HG03097 (cell line): ENCODE data around the gene FHIT.
"Not testable (repeated sequence)": the region's sequence is repeated elsewhere in the genome, so short reads cannot be mapped to it uniquely, and the experiment has no call there.

Source experiments
- ATAC-seq: cut with Tn5 transposase; IDR thresholded peaks from one replicate; pipeline ENCODE4 v1.9.1; 2021; ENCODE audit not compliant: unreplicated experiment, low FRiP score

FHIT gene

DNA sequence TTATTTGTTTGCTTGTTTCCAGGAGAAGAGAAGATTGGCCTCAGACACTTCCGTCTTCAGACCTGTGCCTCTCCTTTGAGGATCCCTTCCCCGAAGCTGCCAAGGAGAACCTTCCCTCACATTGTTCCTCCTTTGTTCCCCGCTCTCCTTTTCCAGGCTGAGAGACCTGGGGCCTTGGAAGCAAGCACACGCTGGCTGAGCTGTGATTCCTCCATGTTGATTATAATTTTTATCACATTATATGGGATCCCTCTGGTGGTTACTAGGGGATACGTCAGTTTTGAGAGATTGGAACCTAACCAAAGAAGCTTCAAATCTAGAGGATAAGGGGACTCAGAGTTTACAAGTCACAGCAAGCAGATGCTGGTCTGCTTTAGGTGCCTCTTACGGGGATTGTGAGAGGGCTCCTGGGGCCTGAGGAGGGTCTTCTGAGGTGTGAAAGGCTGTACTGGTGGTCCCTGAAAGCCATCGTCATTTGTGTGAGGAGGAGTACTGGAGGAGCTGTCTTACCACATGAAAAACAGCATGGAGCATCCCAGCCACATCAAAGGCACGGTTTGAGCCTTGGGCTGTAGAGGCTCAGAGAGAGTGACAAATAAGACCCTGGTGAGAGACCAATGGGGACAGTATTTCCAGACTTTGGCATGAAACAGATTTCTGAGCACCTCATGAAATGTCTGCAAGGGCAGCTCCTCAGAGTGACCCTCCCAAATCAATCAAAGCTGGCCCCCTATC lies 1441.4 kb downstream of the FHIT start:
- no peak for ATAC-seq

DNA sequence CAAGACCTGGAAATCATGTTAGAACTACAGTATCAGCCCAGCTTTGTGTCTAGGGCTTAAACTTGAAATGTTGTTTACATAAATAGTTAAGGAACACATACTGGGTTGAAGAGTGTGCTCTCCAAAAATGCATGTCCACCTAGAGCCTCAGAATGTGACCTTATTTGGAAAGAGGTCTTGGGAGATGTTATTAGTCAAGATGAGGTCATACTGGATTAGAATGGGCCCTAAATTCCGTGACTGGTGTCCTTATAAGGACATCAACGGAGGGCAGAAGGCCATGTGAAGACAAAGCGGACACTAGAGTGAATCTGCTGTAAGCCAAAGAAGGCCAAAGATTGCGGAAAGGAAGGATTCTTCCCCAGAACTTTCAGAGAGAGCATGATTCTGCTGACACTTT lies 1442.2 kb downstream of the FHIT start:
- no peak for ATAC-seq

DNA sequence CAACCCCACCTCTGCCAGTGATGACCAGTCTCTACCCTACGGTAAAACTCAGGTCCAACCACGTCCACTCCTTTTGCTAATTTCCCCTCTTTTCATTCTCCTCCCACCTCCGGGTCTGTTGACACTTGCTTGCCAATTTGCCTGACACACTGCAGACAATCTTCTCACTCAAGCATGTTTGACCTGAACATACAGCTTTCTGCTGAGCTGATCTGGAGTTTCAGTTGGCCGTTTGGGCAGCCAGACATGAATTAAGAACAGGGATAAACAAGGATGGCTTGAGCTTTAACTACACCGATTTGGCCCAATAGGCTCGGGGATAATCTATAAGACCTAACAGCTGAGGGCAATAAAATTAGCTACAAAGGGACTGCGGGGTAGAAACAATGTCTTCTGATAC lies 1442.8 kb downstream of the FHIT start:
- ATAC-seq, result no peak

DNA sequence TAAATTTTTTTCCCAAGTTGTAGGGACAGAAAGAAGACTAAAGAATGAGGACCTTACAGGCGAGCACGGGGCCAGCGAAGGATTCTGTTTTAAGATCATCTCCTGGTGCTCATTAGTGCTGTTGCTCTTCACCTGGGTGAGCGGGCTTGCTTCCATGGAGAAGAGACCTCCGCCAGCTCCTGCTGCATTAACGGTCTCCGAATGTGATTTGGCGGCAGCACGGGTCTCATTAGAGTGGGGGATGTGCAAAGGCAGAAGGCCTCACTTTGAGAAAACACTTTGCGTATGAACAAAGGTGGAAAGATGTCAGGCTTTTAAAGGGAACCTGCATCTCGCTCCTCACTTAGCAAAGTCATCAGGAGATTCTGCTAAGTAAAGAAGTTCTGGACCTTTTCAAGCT lies 1448.0 kb downstream of the FHIT start:
- ATAC-seq, result no peak

GRCh38 chr3:59802453-59802852 lies 1448.8 kb downstream of the FHIT start:
- ATAC-seq, result not testable (repeated sequence)

GRCh38 chr3:59802045-59802444 lies 1449.2 kb downstream of the FHIT start:
- ATAC-seq, result no peak

- no peak for ATAC-seq
These were observed 1450.8 kb downstream of the FHIT start for GRCh38 chr3:59800481-59800880.

DNA sequence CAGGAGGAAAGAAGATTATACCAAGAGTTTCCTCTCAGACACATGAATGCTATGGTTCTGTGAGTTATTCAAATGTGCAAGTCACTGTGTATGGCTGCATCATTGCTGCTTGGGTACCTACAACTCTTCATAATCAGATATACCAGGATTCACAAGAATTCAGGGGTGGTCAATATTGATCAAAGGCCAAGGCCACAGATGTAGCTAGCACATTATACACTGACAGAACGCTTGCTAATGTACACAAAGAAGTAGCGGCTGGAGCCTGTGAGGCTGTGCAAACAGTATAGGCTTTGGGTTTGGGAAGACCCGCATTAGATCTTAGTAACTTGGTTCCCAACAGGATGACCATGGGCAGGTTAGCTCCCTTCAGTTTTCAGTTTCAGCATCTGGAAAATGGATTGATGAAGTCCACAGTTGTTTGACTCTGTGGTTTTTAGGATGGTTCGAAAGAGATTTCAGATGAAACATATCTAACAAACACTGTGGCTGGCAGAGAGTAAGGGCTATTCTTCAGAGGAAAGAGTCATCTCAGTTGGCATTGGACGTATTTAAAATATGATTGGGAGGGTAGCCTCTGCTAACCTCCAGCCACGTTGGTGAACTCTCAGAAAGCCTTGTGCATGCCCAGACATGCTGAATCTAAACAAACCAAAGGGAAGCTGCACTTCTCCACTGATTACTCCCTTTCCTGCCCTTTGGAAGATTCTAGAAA lies 1452.7 kb downstream of the FHIT start:
- no peak for ATAC-seq

DNA sequence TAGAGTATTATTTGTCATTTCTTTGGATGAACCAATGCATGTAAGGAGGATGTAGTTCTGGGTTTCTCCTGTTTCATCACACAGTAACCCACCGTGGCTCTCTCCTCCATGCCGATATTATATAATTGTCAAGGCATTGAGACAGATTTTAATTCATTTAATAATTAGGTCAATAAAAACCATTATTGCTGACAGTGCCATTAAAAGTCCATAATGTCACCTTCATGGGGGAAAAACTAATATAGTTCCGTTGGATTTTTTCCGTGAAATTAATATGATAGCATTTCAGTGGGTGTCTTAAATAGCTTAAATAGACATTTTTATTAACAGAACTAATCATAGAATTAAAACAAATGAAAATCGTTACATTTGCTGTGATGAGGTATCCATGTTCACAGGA lies 1453.7 kb downstream of the FHIT start:
- ATAC-seq, result no peak

GRCh38 chr3:59796456-59796855 lies 1454.8 kb downstream of the FHIT start:
- ATAC-seq, result no peak

- ATAC-seq, result no peak
These were observed 1455.5 kb downstream of the FHIT start for GRCh38 chr3:59795756-59796155.

DNA sequence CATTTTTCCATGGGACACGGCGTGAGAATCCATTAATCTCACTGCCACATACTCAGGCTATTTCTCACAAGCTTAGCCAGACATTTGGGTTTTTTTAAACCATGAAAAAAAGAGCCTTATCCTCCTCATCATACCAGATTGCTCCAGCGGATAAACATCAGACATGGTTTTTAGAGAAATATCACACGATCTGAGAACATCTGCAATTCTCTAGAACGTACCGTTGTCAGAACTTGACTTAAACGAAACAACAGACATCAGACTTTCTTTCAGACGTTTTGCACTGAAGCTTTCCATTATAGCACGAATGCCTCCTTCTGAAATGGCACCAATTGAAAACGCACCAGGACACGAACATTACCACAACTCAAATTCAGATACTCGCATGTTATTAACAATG lies 1457.3 kb downstream of the FHIT start:
- no peak for ATAC-seq

DNA sequence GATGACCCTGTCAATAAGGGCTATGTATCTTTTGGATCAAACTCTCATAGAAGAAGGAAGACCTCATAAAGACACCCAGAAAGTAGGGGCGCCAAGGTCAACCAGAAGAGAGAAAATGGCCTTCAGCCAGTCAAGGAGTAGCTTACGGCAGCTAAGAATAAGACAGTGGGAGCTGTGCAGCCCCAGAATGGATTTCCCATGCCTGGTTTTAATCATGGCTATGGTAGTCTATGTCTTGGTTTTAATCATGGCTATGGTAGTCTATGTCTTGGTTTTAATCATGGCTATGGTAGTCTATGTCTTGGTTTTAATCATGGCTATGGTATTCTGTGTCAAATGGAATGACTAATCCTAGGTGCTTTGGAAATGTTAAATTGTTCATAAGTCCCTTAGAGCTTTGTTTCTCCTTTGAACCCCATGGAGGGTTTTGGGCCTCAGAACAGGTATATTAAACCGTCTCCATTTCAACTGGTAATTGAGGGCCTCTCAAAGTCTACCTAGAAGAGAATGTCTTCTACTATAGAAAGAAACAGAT lies 1459.4 kb downstream of the FHIT start:
- no peak for ATAC-seq

GRCh38 chr3:59790241-59790640 lies 1461.0 kb downstream of the FHIT start:
- no peak for ATAC-seq

GRCh38 chr3:59788801-59789200 lies 1462.5 kb downstream of the FHIT start:
- ATAC-seq, result no peak

GRCh38 chr3:59788133-59788532 lies 1463.1 kb downstream of the FHIT start:
- ATAC-seq, result no peak

DNA sequence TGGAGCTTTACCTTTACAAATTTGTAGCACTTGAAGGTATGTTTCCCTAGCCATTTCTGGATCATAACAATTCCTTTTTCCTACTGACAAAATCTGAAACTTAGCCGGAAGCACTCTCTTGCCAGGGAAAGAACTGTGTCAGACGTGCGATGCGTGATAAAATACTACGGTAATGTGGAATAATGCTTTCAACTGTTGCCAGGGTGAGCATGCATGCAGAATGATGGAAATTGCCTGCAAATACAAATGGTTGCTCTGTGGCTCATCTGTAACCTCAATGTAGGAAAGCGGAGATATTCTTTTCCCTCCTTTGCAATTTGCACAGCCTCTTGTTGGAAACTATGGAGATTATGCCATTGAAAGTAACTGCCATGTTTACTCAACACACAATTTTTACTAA lies 1464.9 kb downstream of the FHIT start:
- no peak for ATAC-seq

DNA sequence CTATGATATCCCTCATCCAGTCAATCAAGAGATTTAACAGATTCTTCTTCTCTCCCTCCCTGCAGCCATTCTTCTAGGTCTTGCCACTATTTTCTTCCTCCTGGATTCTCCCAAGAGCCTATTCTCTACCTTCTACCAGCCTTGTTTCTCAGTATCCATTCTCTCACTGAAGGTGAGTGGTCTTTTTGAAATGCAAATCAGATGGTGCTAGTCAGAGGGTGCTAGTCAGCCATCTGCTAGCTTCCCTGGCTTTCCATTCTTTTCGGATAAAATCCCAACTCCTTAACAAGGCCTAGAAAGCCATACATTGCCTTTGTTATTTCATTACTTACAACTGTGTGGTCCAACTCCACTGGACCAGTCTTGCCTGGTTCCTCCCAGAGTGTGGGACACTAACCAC lies 1467.1 kb downstream of the FHIT start:
- ATAC-seq, result no peak

GRCh38 chr3:59783468-59783988 lies 1467.7 kb downstream of the FHIT start:
- no peak for ATAC-seq

DNA sequence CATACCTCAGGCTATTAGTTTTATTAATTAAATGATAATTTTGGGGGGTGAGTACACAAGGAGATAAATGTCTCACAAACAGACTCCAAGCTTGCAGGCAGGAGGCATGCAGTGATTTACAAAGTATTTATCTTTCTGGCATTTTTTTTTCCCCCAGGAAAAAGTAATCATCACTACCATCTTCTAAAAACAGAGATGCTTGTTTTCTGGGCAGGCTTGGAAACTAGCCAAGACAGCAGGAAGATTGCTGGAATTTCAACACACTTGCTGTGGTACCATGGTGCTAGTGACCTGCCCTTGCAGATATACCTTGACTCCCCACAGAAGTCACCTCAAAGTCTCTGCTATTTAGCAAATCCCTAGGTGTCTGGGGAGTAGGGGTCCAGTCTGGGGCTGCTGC lies 1468.6 kb downstream of the FHIT start:
- ATAC-seq, result no peak

DNA sequence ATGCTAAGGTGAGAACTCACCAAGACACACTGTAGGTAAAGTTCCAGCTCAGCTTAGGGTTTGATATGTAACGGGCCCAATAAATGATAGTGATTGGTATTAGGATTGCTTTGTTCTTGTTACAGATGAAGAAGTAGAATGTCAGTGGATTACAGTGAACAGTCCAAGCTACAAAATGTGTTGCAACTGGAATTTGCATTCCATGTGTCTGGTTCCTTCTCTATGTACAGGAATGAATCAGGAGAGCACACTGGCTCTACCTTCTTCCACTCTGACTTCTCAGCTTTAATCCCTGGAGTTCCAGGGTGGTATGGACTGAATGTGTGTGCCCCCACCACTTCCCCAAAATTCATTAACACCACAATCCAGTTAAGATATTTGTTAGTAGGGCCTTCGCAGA lies 1471.0 kb downstream of the FHIT start:
- no peak for ATAC-seq

GRCh38 chr3:59779260-59779659 lies 1472.0 kb downstream of the FHIT start:
- no peak for ATAC-seq
